HUDEP-2 (cell line): ENCODE results near the gene LETMD1.
"Not testable (repeated sequence)": the region's sequence is repeated elsewhere in the genome, so short reads cannot be mapped to it uniquely, and the experiment has no call there.

ENCODE experiments used
- DNase-seq, 76 experiments: peaks; one replicate each; lab custom pipeline; 2025; ENCODE audit not compliant: unreplicated experiment in 76 of 76; lab: John Stamatoyannopoulos, UW

Gene LETMD1

GRCh38 chr12:51075390-51075789, 27.3 kb downstream of the LETMD1 start:
- DNase-seq: no peak

GRCh38 chr12:51076236-51076930, 28.3 kb downstream of the LETMD1 start:
- no peak for DNase-seq

- DNase-seq: no peak
Measured at GRCh38 chr12:51077930-51078329, 29.8 kb downstream of the LETMD1 start.

GRCh38 chr12:51078346-51078745, 30.2 kb downstream of the LETMD1 start:
- not testable (repeated sequence) for DNase-seq

GRCh38 chr12:51078866-51079265, 30.7 kb downstream of the LETMD1 start:
- not testable (repeated sequence) for DNase-seq

- no peak for DNase-seq
Measured at GRCh38 chr12:51080136-51080535, 32.0 kb downstream of the LETMD1 start.

GRCh38 chr12:51081421-51081820, 33.3 kb downstream of the LETMD1 start:
- DNase-seq: no peak

- peak in 1 of 76 experiments; percentile 2 for DNase-seq
Measured at GRCh38 chr12:51082561-51083125, 34.5 kb downstream of the LETMD1 start.

- peak in 75 of 76 experiments; percentile 36 to 96 (median 89) for DNase-seq
Measured at GRCh38 chr12:51083126-51083833, 35.2 kb downstream of the LETMD1 start, which contains the start of gene CSRNP2. TSS of gene CSRNP2 (minus strand) at chr12:51083596. CDS start at chr12:51076561, 7,035 bp downstream.

GRCh38 chr12:51085757-51086156, 37.6 kb downstream of the LETMD1 start:
- DNase-seq: no peak

- no peak for DNase-seq
Measured at GRCh38 chr12:51086933-51087332, 38.8 kb downstream of the LETMD1 start.

- no peak for DNase-seq
Measured at GRCh38 chr12:51087818-51088217, 39.7 kb downstream of the LETMD1 start.

GRCh38 chr12:51090705-51091229, 42.6 kb downstream of the LETMD1 start:
- DNase-seq: no peak

GRCh38 chr12:51098611-51099010, 50.5 kb downstream of the LETMD1 start:
- no peak for DNase-seq

- no peak for DNase-seq
Measured at GRCh38 chr12:51103977-51104376, 55.9 kb downstream of the LETMD1 start.

GRCh38 chr12:51108136-51108535, 60.0 kb downstream of the LETMD1 start:
- no peak for DNase-seq
